PC-3 (cell line): ENCODE results near the gene LARP4B.

ENCODE experiments used
- CTCF ChIP-seq: fragments of 300-600 bp; sonication (generic); conservative IDR thresholded peaks from 2 replicates; pipeline ENCODE4 v1.5.1; 2017; ENCODE audit warnings: antibody characterized with exemption, low read depth, mild to moderate bottlenecking, low read length
- EZH2 ChIP-seq: fragments of 300-600 bp; sonication (generic); IDR thresholded peaks from one replicate; pipeline ENCODE4 v1.6.1; 2017; ENCODE audit warnings: antibody characterized with exemption, mild to moderate bottlenecking, low read length; ENCODE audit not compliant: unreplicated experiment
- EZH2phosphoT487 ChIP-seq: fragments of 300-600 bp; sonication (generic); IDR thresholded peaks from 2 replicates; pipeline ENCODE4 v1.6.1; 2018; ENCODE audit warnings: mild to moderate bottlenecking, antibody characterized with exemption, low read length, borderline replicate concordance

- no peak for TF ChIP-seq CTCF
- no peak for TF ChIP-seq EZH2
- no peak for TF ChIP-seq EZH2phosphoT487
Observed at GRCh38 chr10:870564-871166, 60.8 kb downstream of the LARP4B start.
